GM18873 (cell line): ENCODE results near the gene MAST4.

ENCODE experiments used
- ATAC-seq: cut with Tn5 transposase; IDR thresholded peaks from one replicate; pipeline ENCODE4 v1.9.1; 2021; ENCODE audit warnings: mild to moderate bottlenecking, moderate library complexity, moderate number of reproducible peaks; ENCODE audit not compliant: unreplicated experiment, low FRiP score

MAST4 gene

DNA sequence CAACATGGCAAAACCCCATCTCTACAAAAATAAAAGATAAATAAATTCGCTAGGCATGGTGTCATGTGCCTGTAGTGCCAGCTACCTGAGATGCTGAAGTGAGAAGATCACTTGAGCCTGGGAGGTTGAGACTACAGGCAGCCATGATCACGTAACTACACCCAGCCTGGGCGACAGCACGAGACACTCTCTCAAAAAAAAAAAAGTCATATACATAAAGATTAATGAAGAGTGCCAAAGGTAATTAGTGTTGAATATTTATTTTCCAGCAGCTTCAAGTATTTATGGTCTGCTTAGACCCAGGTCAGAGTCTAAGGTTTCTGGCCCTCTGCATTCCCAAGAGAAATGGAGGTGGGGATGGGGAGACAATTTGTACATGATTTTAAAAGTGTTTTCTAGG is 432.7 kb downstream of the MAST4 start:
- ATAC-seq: no peak

- ATAC-seq: no peak
Observed at GRCh38 chr5:67029481-67029880, 433.3 kb downstream of the MAST4 start.

- no peak for ATAC-seq
Observed at GRCh38 chr5:67030289-67031056, 434.3 kb downstream of the MAST4 start.

DNA sequence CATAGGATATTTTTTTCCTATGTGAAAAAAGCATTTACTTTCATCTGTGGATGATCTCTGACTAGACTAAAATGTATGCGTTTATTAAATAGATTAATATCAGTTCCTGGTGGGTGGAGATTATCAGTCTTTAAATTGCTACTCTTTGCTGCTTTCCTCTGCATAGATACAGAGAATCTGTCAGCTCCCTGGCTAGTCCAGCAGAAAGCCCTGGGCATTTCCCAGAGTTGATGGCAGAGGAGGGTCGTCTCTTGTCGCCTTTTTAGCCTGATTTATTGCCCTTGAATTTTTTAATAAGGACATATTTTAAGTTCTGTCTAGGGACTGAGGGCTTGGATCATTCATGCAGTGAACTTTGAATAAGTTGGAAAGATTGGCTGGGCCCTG is 434.9 kb downstream of the MAST4 start:
- no peak for ATAC-seq

GRCh38 chr5:67031692-67032091 is 435.5 kb downstream of the MAST4 start:
- ATAC-seq: no peak

DNA sequence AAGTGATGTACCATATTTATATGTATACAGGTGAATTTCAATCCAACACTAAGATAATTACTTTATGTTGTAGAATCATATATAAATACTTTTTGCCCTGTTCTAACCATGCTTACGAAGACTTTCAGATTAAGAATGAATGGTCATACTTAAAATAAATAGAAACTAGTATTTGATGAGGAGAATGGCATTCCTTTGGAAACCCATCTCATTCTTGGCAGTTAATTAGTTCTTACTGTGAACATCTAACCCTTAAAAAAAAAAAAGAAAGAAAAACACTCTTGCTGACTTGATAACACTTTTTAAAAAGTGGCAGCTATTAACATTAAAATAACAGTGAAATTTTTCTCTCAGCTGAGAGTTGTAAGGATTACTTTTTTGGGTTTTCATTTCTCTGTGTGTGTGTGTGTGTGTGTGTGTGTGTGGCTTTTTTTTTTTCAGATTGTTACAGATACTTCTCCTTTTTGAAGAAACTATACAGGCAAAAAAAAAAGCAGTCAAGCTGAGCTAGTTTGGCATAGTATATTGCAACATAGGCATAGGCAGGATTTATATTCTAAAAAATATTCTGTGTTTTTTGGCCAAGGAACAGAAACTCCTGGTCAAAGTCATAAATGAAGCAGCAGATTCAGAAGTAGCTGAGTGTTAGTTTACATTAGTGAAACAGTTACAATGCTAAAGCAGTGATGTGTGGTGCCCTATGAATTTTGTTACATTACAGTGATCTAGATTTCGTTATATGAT is 436.9 kb downstream of the MAST4 start:
- no peak for ATAC-seq

DNA sequence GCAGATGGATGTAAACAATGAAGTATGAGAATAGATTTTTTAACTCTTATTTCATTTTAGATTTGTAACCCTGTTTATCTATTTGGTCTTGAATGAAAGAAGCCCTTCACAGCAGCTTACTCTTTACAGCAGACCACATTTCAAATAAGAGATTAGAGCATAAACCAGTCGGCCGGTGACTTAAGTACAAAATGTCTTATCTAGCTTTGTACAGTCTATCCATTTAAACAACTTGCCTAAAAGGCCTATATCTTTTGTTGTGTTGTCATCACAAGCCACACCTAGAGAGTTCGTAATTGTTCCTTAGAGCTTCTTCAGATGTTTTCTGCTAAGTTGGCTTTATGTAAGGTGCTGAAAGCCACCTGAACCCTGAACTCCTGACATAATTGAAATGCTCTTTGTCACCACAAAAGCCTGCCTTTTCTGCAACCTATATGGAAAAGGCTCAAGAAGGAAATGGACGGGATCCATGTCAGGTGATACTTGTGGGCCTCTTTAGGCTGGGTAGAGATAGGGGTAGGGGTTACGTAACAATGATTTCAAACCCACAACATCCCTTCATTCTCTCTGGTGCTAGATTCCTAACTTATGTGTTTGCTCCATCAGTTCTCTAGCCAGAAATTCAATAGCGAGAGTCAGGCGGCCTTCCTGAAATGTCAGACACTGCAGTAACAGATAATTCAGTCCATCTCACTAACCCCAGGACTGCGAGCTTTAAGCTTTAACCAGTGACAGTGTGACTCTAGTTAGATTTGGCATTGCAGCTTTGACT is 437.9 kb downstream of the MAST4 start:
- ATAC-seq: no peak

- ATAC-seq: no peak
Observed at GRCh38 chr5:67035098-67035740, 439.0 kb downstream of the MAST4 start.

GRCh38 chr5:67037171-67037570 is 441.0 kb downstream of the MAST4 start:
- no peak for ATAC-seq

DNA sequence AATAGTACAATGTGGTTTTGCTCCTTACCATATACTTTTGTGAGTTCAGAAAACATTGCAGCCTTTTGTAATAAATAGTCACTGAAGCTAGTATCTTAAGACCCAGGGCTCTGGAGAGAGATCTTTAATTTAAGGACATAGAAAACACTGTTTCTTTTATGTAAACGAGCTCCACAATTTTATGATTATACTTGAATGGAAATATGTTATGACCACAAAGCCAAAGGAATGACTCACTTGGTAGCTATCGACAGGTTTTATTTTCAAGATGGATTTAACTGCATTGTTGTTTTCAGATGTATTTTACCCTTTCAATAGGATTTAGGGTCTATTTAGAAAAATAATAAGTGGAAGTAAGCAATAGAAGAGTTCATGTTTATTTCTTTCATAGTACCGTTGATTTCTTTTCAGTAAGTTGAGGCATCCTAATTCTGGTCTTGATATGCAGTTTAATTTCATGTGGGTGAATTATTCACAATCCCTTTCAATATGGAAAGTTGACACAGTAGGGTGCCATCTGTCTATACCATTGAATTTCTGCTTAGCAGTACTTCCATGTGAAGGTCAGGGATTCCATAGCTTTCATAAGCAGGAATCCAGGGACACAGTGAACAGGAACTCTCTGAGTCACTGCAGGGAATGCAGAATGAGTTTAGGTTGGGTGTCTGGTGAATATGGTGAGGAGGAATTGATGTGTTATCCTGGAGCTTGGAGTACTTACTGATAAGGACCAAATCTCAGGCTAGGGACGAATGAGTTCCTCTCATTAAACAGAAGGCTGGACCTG is 442.8 kb downstream of the MAST4 start:
- ATAC-seq: no peak

DNA sequence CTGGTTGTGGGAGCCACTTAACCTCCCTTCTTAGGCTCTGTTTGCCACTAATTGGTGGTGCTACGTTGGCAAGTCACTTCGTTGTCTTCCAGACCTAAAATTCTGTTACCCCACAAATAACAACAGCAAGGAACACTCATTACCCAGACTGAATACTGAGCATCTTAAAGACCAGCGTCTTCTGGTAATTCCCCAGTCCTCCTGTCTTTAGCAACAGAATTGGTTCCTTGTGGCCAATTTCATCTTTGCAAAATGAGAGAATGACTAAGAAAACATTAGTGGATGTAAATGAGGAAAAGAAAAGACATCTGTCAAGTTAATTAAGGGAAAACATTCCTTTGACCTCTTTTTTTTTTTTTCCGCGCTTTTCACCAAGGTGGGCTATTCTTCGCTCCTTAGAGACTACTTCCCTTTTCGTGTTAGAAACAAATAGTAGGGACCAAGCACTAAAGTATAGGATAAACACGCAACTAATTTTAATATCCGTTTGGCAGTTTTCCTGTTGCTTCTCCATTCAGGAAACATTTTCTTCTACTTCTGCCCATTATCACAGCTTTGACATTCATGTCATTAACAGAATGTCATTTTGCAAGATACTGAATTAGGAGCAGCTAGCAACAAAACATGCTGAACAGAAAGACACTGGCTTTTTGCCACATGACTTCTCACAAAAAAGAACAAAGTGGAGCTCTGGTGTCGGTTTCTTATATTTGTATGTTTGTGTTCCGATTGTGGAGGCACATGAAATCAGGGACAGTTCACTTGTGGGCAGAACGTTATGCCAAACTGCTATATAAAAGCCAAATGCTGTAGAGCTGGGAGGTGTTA is 446.2 kb downstream of the MAST4 start:
- no peak for ATAC-seq

DNA sequence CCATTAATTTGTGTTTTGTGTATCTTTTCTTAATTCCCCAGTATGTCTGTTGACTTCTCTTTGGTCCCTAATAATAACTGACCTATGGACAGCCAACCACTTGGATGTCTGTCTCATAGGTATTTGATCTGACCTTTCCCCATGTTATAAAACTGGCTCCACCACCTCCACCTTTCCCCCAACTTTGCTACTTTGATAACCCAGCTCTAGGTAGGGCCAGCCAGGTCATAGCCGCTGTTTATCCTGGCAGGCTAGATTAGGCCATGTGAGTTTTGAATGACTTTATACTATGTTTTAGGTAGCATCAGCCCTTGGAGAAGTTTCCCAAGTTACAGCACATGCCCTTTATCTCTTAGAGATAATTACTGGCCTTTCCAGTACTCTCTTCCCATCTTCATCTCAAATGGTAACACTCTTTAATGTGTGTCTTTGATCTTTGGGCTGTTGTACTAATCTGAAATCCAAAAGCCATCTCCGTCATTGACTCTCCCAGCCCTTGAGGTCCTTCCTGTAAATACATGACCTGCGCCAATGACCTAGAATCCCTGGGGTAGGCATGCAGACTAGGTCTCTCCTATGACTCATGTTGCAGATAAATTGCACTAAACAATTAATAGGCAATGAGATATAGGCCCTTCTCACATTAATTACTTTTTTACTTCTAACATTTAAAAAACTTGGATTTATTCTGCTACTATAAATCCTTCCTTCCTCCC is 447.8 kb downstream of the MAST4 start:
- ATAC-seq: no peak

DNA sequence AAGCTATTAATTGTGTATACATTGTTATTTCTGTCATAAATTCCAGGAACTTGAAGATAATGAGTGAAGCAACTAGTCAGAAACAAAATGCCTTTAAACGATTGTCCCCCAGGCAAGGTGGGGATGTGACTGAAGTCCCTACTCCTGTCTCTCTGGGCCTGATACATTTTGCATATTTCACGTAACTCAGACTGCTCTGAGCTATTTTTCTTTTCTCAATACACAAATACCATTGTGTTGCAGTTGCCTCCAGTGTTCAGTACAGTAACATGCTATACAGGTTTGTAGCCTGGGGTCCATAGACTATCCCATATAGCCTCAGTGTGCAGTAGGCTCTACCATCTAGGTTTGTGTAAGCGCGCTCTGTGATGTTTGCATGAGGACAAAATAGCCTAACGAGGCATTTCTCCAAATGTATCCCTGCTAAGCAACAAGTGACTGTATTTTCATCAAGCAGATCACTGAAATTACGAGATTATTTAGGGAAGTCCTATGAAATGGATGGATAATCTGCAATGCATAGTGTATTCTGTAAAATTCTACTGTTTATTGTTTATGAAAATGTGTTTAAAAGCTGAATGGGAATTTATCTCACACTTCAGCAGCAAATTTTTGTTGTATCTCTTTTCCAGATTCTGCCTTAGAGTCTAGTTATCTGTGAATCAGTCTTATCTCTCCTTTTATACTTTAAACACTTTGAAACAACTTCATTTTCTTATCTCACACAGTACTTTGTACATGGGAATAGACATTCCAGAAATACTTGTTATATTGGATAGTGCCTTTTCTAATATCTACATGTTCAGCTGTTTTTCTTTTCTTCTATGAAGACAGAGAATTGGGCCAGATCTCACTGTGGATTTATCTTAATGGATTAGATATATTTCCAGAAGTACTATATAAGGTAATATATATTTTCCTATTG is 449.9 kb downstream of the MAST4 start:
- ATAC-seq: no peak

DNA sequence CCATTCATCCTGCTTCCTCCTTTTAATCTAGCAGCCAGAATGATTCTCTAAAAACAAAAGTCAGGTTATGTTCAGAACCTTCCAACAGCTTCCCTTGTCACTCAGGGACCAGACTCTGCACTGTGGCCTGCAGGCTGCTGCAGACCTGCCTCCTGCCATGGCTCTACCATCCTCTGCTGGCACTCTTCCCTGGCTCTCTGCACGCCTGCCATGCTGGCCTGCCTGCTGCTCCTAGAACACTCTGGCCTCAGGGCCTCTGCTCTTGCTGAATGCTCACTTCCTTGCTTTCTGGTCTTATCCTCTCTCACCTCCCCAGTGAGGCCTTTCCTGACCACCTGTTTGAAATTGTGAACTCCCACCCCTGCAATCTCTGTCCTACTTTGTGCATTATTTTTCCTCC is 451.0 kb downstream of the MAST4 start:
- no peak for ATAC-seq

DNA sequence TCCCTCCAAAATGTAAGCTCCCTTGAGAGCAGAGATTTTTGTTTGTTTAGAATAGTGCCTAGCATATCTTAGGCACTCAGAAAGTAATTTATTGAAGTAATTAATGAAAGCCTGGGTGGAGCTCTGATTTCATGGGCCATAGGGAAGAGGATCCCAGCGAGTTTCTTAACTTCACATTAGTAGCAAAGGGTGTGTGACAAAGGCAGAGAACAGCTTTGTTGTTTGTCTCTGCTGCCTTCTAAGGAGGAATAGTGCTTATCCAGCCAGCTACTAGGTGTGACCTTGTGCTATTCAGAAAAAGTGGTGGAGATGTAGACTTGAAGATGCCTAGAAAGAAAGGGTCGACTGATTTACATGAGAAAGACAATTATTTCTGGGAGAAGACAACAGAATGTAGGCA is 451.4 kb downstream of the MAST4 start:
- ATAC-seq: no peak

DNA sequence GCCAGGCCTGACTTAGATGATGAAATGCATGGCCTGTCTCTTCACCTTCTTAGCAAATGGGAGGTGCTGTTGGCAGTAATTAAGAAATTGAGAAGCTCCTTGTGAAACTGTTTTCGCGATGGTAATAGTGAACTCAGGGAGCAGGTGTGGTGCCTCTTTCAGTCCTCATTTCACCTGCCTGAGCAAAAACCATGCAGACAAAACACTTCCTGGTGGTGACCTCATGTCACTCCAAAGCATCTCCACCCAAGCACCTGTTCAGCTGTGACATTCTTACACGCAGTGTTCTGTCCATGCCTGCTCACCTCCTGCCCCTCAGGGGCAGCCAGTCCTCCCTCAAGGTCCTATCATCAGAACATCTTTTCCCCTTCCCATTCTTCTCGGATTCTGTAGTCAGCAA is 453.9 kb downstream of the MAST4 start:
- ATAC-seq: no peak

- no peak for ATAC-seq
Observed at GRCh38 chr5:67050635-67051034, 454.4 kb downstream of the MAST4 start.

DNA sequence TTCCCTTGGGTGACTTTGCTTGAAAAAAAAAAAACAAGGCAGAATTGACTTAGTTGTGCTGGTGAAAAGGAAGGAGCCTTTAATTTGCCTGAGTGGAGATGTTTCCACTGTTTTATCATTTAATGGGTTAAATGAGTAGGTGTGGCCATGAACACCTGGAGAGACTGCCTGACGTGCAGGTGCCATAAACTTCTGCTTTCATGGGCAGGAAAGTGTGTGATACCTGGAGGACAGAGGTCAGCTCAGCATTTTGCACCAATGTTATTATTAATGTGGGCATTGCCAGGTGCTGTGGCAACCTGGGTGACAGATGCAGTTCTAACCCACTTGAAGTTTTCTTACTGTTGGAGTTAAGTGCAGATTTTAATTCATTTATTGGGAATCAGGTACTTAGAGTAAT is 455.0 kb downstream of the MAST4 start:
- no peak for ATAC-seq
